Caco-2 (cell line): ENCODE data around the gene ADISSP. TPM values are rescaled to one million over a fixed set of nuclear protein-coding genes. Genes with fewer than 3 reads are reported as not detected.

Source experiments
- BruUV-seq: library from RNA; stranded (reverse); fragments of 400-500 nt; replicated peaks from 2 replicates; lab custom pipeline; 2021; lab: Mats Ljungman, UMichigan
- CTCF ChIA-PET: fragments of 300-600 bp; sonication (Branson Sonifier 250); formaldehyde crosslinking; loops from one replicate; lab custom pipeline; 2022; ENCODE audit warnings: antibody characterized with exemption; lab: Charles Lee
- POLR2A ChIA-PET: fragments of 300-600 bp; sonication (Branson Sonifier 250); formaldehyde crosslinking; loops from one replicate; lab custom pipeline; 2022; ENCODE audit warnings: antibody characterized with exemption; lab: Charles Lee
- DNase-seq, 2 experiments: peaks; one replicate each; pipeline versions ENCODE4 v3.0.0 to v3.0.0-alpha.2; 2020 to 2022
- H3K27me3 ChIP-seq: replicated peaks from 2 replicates; pipeline ENCODE4 v1.6.0; 2011; ENCODE audit warnings: low read length; ENCODE audit not compliant: control insufficient read depth, insufficient read depth
- H3K36me3 ChIP-seq: 2 replicates; pipeline ENCODE4 v1.5.1; 2011; ENCODE audit warnings: low read length; ENCODE audit not compliant: control insufficient read depth, insufficient read depth
- H3K4me1 ChIP-seq: fragments of 250-450 bp; sonication (Bioruptor Pico); 2 replicates; pipeline ENCODE4 v1.5.1; 2020; ENCODE audit warnings: mild to moderate bottlenecking
- H3K4me3 ChIP-seq: 2 replicates; pipeline ENCODE4 v1.5.1; 2011; ENCODE audit warnings: low read depth, mild to moderate bottlenecking, control low read depth, low read length
- H3K9me3 ChIP-seq: fragments of 250-450 bp; sonication (Bioruptor Pico); 2 replicates; pipeline ENCODE4 v1.5.1; 2020; ENCODE audit warnings: mild to moderate bottlenecking, moderate library complexity
- H3K27ac Mint-ChIP-seq: one replicate; pipeline ENCODE4 v1.8.0; 2022; ENCODE audit warnings: mixed read lengths; ENCODE audit not compliant: unreplicated experiment
- H3K27me3 Mint-ChIP-seq: one replicate; pipeline ENCODE4 v1.8.0; 2022; ENCODE audit warnings: mixed read lengths; ENCODE audit not compliant: insufficient read depth, unreplicated experiment
- H3K36me3 Mint-ChIP-seq: one replicate; pipeline ENCODE4 v1.8.0; 2022; ENCODE audit warnings: mild to moderate bottlenecking, mixed read lengths; ENCODE audit not compliant: insufficient read depth, unreplicated experiment
- H3K4me1 Mint-ChIP-seq: one replicate; pipeline ENCODE4 v1.8.0; 2022; ENCODE audit warnings: low read depth, mixed read lengths; ENCODE audit not compliant: unreplicated experiment
- H3K4me3 Mint-ChIP-seq: one replicate; pipeline ENCODE4 v1.8.0; 2022; ENCODE audit warnings: mild to moderate bottlenecking, moderate library complexity, mixed read lengths; ENCODE audit not compliant: unreplicated experiment
- H3K9me3 Mint-ChIP-seq: one replicate; pipeline ENCODE4 v1.8.0; 2022; ENCODE audit warnings: mixed read lengths; ENCODE audit not compliant: unreplicated experiment
- intact Hi-C: fragments of 100-400 bp; cut with micrococcal nuclease; formaldehyde crosslinking; loops from one replicate; pipeline ENCODE4 v1.10.0; 2022; ENCODE audit not compliant: unreplicated experiment
- total RNA-seq: library from RNA; stranded (reverse); gene quantifications from 2 replicates; pipeline ENCODE4 v1.2.3, GENCODE V29; 2022
- TF ChIP-seq, protein P1 (sequence below), 2 experiments: fragments of 200-600 bp in 1 of 2; IDR thresholded peaks; 1 replicate in 1 of 2; 2 replicates in 1 of 2; pipeline versions ENCODE4 v1.5.1 to v1.8.0; 2011 to 2022; ENCODE audit warnings: antibody characterized with exemption in 1 of 2, control low read depth in 1 of 2, inconsistent platforms in 1 of 2, low read depth in 1 of 2, low read length in 1 of 2, mild to moderate bottlenecking in 1 of 2, moderate library complexity in 1 of 2; ENCODE audit not compliant: insufficient read depth in 1 of 2, severe bottlenecking in 1 of 2, unreplicated experiment in 1 of 2

ADISSP gene
- total RNA-seq, 1 experiment from 2014 or later = 56.1 TPM

DNA sequence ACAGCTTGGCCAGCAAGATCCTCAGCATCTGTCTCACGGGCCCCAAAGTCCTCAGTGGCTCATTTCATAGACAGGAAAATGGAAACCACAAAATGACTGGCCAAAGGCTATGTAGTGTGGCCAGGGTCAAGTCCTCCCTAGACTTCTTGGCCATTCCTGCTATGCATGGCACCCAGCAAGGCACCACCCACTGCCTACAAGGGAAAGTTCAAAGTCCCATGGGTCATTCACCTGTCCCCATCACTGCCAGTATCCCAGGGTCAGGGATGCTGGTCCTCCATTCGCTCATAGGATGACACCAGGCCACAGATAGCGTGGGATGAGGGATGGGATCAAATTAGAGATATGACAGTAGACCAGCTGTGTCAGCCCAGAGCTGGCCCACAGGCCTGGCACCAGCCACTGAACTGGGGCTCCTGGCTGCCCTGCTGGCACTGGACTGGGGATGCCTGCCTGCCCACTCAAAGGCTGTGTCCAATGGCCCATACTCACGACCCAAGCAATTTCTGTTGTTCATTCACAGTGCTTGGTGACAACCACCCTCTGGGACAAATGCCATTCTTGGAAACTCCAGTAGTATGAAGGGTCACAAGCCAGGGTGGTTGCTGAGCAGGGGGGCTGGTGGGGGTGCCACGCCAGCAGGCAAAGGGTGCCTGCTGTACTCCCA, 11.6 kb downstream of the ADISSP start:
- no peak for DNase-seq
- ChIA-PET POLR2A (interaction anchor here (0.5 kb wide), 1 partner anchor 919 kb away, joined by 3 read pairs; no protein-coding TSS in a partner anchor), CTCF (interaction anchor here (1.2 kb wide), 1 partner anchor 13 kb away, joined by 3 read pairs; no protein-coding TSS in a partner anchor)
- Mint-ChIP-seq H3K27ac (no peak overlapping the region), H3K4me3 (no peak overlapping the region), H3K27me3 (no peaks in the 10 kb centered on the region), H3K4me1 (no peaks in the 10 kb centered on the region), H3K9me3 (no peaks in the 10 kb centered on the region), H3K36me3 (peaks cover 24% of the 10 kb centered on the region)
- Histone ChIP-seq H3K9me3 (no peaks in the 10 kb centered on the region), H3K27me3 (no peaks in the 10 kb centered on the region), H3K4me3 (no peak overlapping the region), H3K36me3 (0 out of 2 replicates have a peak, but pooled peaks cover 1% of the 10 kb centered on the region), H3K4me1 (no peaks in the 10 kb centered on the region)
- BruUV-seq = no TSS peak
- intact Hi-C loops = no loop called here
- TF ChIP-seq, protein P1, sequence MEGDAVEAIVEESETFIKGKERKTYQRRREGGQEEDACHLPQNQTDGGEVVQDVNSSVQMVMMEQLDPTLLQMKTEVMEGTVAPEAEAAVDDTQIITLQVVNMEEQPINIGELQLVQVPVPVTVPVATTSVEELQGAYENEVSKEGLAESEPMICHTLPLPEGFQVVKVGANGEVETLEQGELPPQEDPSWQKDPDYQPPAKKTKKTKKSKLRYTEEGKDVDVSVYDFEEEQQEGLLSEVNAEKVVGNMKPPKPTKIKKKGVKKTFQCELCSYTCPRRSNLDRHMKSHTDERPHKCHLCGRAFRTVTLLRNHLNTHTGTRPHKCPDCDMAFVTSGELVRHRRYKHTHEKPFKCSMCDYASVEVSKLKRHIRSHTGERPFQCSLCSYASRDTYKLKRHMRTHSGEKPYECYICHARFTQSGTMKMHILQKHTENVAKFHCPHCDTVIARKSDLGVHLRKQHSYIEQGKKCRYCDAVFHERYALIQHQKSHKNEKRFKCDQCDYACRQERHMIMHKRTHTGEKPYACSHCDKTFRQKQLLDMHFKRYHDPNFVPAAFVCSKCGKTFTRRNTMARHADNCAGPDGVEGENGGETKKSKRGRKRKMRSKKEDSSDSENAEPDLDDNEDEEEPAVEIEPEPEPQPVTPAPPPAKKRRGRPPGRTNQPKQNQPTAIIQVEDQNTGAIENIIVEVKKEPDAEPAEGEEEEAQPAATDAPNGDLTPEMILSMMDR (IDR thresholded peaks at IDR 0.05; ENCODE audit: insufficient read depth in 1 of 2, low read depth in 1 of 2, low read length in 1 of 2, severe bottlenecking in 1 of 2, unreplicated experiment in 1 of 2) = no peak

DNA sequence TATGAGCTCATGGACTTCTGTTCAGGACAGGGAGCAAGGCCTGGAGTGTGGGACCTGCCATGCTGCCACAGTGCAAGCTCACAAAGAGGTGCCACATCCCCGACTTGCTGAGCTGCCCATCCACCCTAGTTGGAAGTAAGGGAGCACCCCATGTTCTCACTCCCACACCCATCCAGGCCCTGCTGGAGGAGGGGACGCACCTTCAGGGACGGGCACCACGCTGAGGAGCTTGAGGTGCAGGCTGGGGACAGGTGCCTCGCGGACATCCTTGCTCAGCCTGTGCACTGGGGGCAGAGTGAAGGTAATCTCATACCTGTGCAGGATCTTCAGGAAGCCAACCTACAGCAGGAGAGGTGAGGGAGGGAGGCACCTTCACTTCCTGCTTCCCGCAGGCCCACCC, 12.3 kb downstream of the ADISSP start:
- Mint-ChIP-seq H3K27me3 (no peaks in the 10 kb centered on the region), H3K9me3 (no peaks in the 10 kb centered on the region), H3K36me3 (peaks cover 27% of the 10 kb centered on the region), H3K27ac (no peak overlapping the region), H3K4me3 (no peak overlapping the region), H3K4me1 (no peaks in the 10 kb centered on the region)
- Histone ChIP-seq H3K4me1 (no peaks in the 10 kb centered on the region), H3K4me3 (no peak overlapping the region), H3K9me3 (no peaks in the 10 kb centered on the region), H3K36me3 (0 out of 2 replicates have a peak, but pooled peaks cover 1% of the 10 kb centered on the region), H3K27me3 (no peaks in the 10 kb centered on the region)
- no TSS peak for BruUV-seq
- ChIA-PET POLR2A (interaction anchor here (0.5 kb wide), 1 partner anchor 919 kb away, joined by 3 read pairs; no protein-coding TSS in a partner anchor), CTCF (interaction anchor here (0.8 to 1.2 kb wide), 2 partner anchors 10 to 13 kb away, joined by 3 read pairs; no protein-coding TSS in a partner anchor)
- TF ChIP-seq, protein P1 (IDR thresholded peaks at IDR 0.05; ENCODE audit: insufficient read depth in 1 of 2, low read depth in 1 of 2, low read length in 1 of 2, severe bottlenecking in 1 of 2, unreplicated experiment in 1 of 2) = no peak
- DNase-seq = no peak
- intact Hi-C loops = no loop called here

DNA sequence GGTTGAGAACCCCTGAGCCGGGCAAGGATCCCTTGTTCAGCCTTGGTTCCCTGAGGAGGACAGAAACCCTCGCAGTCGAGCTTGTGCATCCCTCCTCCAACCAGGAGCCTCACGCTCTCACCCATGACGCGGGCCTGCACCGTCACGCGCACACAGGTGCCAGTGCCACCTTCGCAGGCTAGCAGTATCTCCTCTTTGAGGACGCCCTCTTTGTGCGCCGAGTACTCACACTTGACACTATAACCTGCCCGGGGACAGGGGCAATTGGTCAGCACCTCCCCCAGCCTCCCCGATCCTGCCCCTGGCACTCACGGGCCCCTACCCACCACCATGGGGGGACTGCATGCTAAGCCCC, 13.3 kb downstream of the ADISSP start:
- Mint-ChIP-seq H3K36me3 (peaks cover 19% of the 10 kb centered on the region), H3K9me3 (no peaks in the 10 kb centered on the region), H3K4me3 (no peak overlapping the region), H3K27me3 (no peaks in the 10 kb centered on the region), H3K4me1 (no peaks in the 10 kb centered on the region), H3K27ac (no peak overlapping the region)
- no peak for DNase-seq
- ChIA-PET POLR2A (interaction anchor here (1.0 kb wide), 1 partner anchor 13 kb away, joined by 9 read pairs; the partner anchor contains the start of gene ADISSP), CTCF (interaction anchor here (0.8 kb wide), 1 partner anchor 13 kb away, joined by 3 read pairs; the partner anchor contains the start of gene ADISSP)
- Histone ChIP-seq H3K36me3 (0 out of 2 replicates have a peak, but pooled peaks cover 1% of the 10 kb centered on the region), H3K27me3 (no peaks in the 10 kb centered on the region), H3K4me1 (no peaks in the 10 kb centered on the region), H3K4me3 (no peak overlapping the region), H3K9me3 (no peaks in the 10 kb centered on the region)
- TF ChIP-seq, protein P1 (IDR thresholded peaks at IDR 0.05; ENCODE audit: insufficient read depth in 1 of 2, low read depth in 1 of 2, low read length in 1 of 2, severe bottlenecking in 1 of 2, unreplicated experiment in 1 of 2) = no peak
- BruUV-seq = no TSS peak
- intact Hi-C loops = no loop called here
